Activated B cell treated with CpG ODN at 0.5 μM for 24 hours (primary cell): Measurements from ENCODE around the gene AGBL1. TPM values are rescaled to one million over a fixed set of nuclear protein-coding genes. Genes with fewer than 3 reads are reported as not detected.

Experiments used
- ATAC-seq: fragments of 200-7000 bp; cut with Tn5 transposase; one replicate; pipeline ENCODE4 v1.10.0; 2021; ENCODE audit warnings: low read depth, mild to moderate bottlenecking, moderate library complexity
- CTCF ChIA-PET: fragments of 350-600 bp; sonication (Branson Sonifier 250); formaldehyde crosslinking; loops from one replicate; lab custom pipeline; 2021; ENCODE audit warnings: antibody characterized with exemption; lab: Charles Lee
- POLR2A ChIA-PET: fragments of 350-600 bp; sonication (Branson Sonifier 250); formaldehyde crosslinking; loops from one replicate; lab custom pipeline; 2021; ENCODE audit warnings: antibody characterized with exemption; lab: Charles Lee
- DNase-seq: peaks from one replicate; pipeline ENCODE4 v3.0.0; 2022
- H3K27ac Mint-ChIP-seq: one replicate; pipeline ENCODE4 v1.8.0; 2020; ENCODE audit warnings: mixed read lengths
- H3K27me3 Mint-ChIP-seq: one replicate; pipeline ENCODE4 v1.8.0; 2021; ENCODE audit warnings: mixed read lengths
- H3K36me3 Mint-ChIP-seq: one replicate; pipeline ENCODE4 v1.8.0; 2021; ENCODE audit warnings: low read depth, mixed read lengths
- H3K4me1 Mint-ChIP-seq: one replicate; pipeline ENCODE4 v1.8.0; 2021; ENCODE audit warnings: mixed read lengths
- H3K4me3 Mint-ChIP-seq: one replicate; pipeline ENCODE4 v1.8.0; 2020; ENCODE audit warnings: mild to moderate bottlenecking, mixed read lengths
- H3K9me3 Mint-ChIP-seq: one replicate; pipeline ENCODE4 v1.8.0; 2020; ENCODE audit warnings: mixed read lengths
- intact Hi-C: fragments of 100-400 bp; cut with micrococcal nuclease; formaldehyde crosslinking; loops from one replicate; pipeline ENCODE4 v1.15.1; 2024
- total RNA-seq: library from RNA; stranded (reverse); gene quantifications from 2 replicates; pipeline ENCODE4 v1.2.3, GENCODE V29; 2022
- TF ChIP-seq, protein P1 (sequence below): fragments of 200-600 bp; IDR thresholded peaks from one replicate; pipeline ENCODE4 v1.8.0; 2022; ENCODE audit warnings: antibody characterized with exemption, mild to moderate bottlenecking

AGBL1 gene
- total RNA-seq, 1 donor from 2014 or later: not detected

DNA sequence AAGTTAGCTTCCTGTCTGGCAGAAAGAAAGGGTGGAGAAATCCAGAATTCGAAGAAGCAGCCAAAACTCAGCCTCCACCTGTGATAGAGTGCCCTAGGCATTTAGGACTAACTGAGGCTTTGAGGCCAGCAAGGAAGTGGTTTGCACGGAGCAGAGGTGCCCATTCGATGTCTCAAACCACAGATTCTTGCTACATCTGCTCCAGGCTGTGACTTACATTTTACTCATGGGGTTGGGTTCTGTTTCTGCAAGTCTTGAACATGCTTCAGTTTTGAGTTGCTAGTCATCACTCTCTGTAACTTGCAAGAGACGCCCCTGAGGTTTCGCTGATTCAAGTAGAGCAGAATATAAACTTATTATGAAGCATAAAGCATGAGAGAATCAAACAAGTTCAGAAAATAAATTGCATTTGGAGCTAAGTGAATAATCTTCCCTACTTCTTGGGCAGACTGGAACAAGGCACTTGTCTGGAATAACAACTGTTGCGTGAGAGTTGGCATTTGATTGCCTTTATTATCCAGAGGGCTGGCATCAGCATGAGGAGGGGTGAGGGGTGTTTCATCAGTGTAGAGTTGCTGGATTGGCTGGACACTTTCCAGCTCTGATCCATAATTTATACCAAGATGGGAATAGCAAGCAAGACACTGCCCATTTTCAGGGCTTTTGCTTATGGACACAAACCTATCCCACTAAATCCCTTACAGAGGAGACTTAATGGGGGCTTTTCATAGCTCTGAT lies 256.5 kb downstream of the AGBL1 start:
- intact Hi-C loops: no loop called here
- CTCF ChIA-PET: no interaction called here
- TF ChIP-seq, protein P1, sequence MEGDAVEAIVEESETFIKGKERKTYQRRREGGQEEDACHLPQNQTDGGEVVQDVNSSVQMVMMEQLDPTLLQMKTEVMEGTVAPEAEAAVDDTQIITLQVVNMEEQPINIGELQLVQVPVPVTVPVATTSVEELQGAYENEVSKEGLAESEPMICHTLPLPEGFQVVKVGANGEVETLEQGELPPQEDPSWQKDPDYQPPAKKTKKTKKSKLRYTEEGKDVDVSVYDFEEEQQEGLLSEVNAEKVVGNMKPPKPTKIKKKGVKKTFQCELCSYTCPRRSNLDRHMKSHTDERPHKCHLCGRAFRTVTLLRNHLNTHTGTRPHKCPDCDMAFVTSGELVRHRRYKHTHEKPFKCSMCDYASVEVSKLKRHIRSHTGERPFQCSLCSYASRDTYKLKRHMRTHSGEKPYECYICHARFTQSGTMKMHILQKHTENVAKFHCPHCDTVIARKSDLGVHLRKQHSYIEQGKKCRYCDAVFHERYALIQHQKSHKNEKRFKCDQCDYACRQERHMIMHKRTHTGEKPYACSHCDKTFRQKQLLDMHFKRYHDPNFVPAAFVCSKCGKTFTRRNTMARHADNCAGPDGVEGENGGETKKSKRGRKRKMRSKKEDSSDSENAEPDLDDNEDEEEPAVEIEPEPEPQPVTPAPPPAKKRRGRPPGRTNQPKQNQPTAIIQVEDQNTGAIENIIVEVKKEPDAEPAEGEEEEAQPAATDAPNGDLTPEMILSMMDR: no peak
- H3K27ac Mint-ChIP-seq: no peak overlapping the region
- H3K9me3 Mint-ChIP-seq: peaks cover 19% of the 10 kb centered on the region
- H3K27me3 Mint-ChIP-seq: no peaks in the 10 kb centered on the region
- H3K4me1 Mint-ChIP-seq: no peaks in the 10 kb centered on the region
- ATAC-seq (no peak), DNase-seq (no peak)
- no peak overlapping the region for H3K4me3 Mint-ChIP-seq
- POLR2A ChIA-PET: no interaction called here
- no peaks in the 10 kb centered on the region for H3K36me3 Mint-ChIP-seq

DNA sequence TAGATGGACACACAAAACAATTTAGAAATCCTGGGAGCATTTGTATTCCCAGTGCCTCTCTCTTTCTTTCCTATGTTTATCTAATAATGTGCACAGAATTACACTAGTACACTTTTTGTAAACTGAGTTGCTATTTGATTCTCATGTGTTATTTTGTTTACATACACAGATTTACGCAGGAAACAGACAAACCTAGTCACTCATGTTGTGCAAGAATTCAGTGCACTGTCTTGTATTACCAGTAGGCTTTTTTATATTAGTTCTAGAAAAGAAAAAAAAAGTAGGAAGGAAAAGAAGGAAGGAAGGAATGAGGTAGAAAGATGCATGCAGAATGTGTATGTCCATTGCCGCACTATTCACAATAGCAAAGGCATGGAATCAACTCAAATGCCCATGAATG lies 257.4 kb downstream of the AGBL1 start:
- peaks cover 14% of the 10 kb centered on the region for H3K9me3 Mint-ChIP-seq
- ATAC-seq (no peak), DNase-seq (no peak)
- intact Hi-C loops: no loop called here
- POLR2A ChIA-PET: no interaction called here
- H3K27ac Mint-ChIP-seq: no peak overlapping the region
- H3K4me3 Mint-ChIP-seq: no peak overlapping the region
- TF ChIP-seq, protein P1: no peak
- no peaks in the 10 kb centered on the region for H3K4me1 Mint-ChIP-seq
- H3K27me3 Mint-ChIP-seq: no peaks in the 10 kb centered on the region
- CTCF ChIA-PET: no interaction called here
- H3K36me3 Mint-ChIP-seq: no peaks in the 10 kb centered on the region

DNA sequence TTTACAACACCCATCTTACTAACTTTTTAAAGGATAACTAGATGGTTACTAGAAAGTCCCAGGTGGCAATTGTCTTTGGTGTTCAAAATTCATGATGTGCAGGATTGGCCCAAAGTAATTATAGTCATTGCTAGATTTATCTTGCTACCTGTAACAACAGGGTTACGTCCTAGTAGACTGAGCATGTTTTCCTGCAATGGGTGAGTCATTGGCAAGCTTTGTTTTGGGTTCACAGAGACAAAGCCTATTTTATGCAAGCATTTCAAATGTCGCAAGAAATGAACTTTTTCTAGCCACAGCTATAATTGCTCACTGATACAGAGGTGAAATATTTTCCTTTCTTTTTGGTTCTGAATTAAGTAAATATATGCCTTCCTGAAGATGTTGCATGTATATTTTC lies 267.6 kb downstream of the AGBL1 start:
- Mint-ChIP-seq H3K27me3 (no peaks in the 10 kb centered on the region), H3K4me3 (no peak overlapping the region), H3K4me1 (no peaks in the 10 kb centered on the region), H3K27ac (no peak overlapping the region), H3K9me3 (peaks cover 3% of the 10 kb centered on the region), H3K36me3 (no peaks in the 10 kb centered on the region)
- no peak for DNase-seq
- ChIA-PET POLR2A (no interaction called here), CTCF (no interaction called here)
- no peak for ATAC-seq
- TF ChIP-seq, protein P1: no peak
- intact Hi-C loops: no loop called here

DNA sequence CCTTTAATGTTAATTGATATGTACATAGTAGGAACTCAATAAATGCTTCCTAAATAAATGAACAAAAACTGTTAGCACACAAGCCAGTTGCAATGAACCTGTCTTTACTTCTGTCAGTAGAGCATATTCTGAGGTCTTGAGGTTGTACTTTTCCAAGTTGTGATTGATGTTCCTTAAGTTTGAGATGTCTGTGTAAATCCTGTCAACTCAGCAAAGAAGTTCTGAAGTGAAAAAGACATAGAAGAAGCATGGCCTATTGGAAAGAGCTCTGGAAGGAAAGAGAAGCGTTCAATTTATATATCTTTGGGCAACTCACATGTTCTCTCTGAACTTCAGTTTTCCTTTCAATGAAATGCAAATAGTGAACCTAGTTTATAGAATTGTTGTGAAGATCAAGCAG lies 269.9 kb downstream of the AGBL1 start:
- Mint-ChIP-seq H3K4me3 (no peak overlapping the region), H3K36me3 (no peaks in the 10 kb centered on the region), H3K27me3 (no peaks in the 10 kb centered on the region), H3K9me3 (peaks cover 3% of the 10 kb centered on the region), H3K4me1 (no peaks in the 10 kb centered on the region), H3K27ac (no peak overlapping the region)
- TF ChIP-seq, protein P1: no peak
- ChIA-PET CTCF (no interaction called here), POLR2A (no interaction called here)
- intact Hi-C loops: no loop called here
- ATAC-seq: no peak
- no peak for DNase-seq

DNA sequence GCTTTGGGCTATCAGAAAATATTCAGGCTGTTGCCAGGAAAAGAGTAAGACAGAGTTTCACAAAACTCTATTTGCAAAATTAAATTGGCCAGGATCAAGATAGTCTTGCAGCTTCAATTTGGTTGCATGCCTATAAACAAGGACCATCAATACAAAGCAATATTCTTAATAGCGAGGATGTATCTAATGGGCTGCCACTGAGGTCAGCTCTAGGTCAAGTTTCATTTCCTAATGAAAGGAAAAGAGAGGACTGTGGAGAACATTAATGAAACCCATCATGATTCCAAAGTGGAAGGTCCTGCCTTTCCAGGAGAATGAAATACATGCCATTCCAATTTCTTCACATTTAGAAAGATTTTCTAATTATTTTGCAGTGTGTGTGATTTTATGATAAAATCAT lies 273.5 kb downstream of the AGBL1 start:
- ChIA-PET CTCF (no interaction called here), POLR2A (no interaction called here)
- DNase-seq (no peak), ATAC-seq (no peak)
- intact Hi-C loops: no loop called here
- Mint-ChIP-seq H3K4me1 (no peaks in the 10 kb centered on the region), H3K4me3 (no peak overlapping the region), H3K9me3 (peaks cover 3% of the 10 kb centered on the region), H3K27ac (no peak overlapping the region), H3K36me3 (no peaks in the 10 kb centered on the region), H3K27me3 (no peaks in the 10 kb centered on the region)
- TF ChIP-seq, protein P1: no peak
